Measurements from ENCODE around the gene GPR84.

Gene GPR84

DNA sequence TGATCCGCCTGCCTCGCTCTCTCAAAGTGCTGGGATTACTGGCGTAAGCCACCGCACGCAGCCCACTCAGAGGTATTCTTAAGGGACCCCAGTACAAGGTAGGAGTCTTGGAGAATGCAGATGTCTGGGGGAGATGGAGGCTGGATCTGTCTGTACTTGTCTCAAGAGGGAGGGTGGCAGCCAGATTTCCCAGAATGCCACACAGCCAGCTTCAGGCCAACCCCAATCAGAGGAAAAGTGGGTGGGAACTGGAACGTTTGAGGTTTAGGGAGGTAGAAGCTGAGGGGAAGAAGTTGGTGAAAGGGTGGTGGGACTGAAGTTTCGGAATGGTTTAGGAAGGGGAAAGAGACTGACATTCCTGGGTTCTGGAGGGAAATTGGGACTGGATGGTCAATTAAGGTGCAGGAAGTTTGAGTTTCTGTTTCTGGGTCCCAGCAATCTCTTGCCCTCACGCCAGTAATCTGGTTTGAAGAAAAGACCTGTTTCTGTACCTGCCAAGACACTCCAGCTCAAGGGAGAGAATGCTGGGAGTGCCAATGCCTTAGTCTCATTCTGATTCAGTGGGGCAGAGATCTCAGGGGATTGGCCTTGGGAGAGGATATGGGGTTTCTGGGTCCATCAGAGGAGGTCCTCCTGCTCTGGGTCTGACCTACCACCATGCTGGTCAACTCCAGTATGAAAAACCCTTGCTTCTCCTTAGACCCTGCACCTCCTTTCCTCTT lies 28.4 kb upstream of the GPR84 start:
- TF ChIP-seq, protein P1, sequence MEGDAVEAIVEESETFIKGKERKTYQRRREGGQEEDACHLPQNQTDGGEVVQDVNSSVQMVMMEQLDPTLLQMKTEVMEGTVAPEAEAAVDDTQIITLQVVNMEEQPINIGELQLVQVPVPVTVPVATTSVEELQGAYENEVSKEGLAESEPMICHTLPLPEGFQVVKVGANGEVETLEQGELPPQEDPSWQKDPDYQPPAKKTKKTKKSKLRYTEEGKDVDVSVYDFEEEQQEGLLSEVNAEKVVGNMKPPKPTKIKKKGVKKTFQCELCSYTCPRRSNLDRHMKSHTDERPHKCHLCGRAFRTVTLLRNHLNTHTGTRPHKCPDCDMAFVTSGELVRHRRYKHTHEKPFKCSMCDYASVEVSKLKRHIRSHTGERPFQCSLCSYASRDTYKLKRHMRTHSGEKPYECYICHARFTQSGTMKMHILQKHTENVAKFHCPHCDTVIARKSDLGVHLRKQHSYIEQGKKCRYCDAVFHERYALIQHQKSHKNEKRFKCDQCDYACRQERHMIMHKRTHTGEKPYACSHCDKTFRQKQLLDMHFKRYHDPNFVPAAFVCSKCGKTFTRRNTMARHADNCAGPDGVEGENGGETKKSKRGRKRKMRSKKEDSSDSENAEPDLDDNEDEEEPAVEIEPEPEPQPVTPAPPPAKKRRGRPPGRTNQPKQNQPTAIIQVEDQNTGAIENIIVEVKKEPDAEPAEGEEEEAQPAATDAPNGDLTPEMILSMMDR (IDR thresholded peaks at IDR 0.05) = no peak
- Histone ChIP-seq H3K27ac (no peak overlapping the region), H3K4me3 (no peak overlapping the region)
- DNase-seq (ENCODE audit: low spot score) = no peak

DNA sequence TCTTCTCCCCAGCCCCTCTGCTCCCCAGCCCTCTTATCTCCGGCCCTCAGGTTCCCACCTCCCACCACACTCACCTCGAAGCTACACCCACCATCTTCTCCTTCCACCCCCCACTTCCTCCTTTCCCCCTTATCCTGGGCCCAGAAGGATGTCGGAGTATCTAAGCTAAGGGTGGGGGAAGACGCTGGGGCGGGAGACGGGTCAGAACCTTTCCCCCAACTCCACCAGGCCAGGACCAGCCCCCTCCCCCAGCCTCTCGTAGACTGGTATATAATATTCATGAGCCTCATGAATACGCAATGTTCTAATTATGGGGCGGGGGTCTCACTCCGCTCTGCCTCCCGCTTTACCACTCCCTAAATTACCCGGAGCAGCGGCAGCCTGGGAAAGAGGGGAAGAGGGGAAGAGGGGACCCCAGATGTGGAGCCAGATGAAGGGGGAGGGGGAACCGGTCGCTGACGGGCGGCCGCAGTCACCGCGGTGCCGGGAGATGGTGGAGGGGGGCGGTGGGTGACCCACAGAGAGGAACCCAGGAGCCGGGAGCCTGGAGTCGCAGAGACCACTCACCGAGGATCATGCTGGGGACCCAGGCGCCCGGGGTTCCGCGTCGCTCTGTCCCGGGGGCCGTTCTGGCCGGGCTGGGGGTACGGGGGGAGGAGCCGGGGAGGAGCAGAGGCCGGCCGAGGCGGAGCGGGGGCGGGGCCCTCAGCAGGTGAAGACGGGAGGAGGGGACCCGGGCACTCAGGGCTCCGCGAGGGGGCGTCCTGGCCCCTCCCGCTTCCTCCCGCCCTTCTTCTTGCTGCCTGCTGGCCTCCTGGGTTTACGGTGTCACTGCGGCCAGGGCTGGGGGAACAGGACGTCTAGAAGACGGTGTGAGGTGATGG lies 26.6 kb upstream of the GPR84 start:
- peak overlapping the region; percentile 54 for H3K4me3 ChIP-seq

DNA sequence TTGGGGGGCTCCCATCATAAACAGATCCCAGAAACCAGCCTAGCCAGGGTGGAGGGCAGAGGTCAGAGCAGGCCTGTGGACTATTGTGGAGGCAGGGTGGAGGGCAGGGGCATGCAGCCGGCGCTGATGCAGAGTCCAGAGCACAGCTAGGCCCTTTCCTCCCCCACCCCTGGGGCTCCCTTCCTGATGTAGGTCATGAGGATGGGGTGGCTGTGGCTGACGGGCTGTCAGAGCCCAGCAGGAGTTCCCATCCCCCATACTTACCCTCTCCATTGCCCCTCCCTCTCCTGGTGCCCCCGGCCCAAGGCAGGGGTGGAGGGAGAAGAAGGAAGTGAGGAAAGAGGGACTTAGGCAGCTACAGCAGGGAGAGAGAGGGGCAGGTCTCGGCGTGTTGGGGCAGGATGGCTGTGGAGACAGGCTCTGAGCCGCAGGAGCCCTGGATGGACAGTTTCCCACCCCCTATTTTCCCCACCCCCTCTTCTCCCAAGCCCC lies 25.9 kb upstream of the GPR84 start:
- peak overlapping the region in 1 of 2 donors; percentile 0 for H3K27ac ChIP-seq
- H3K4me3 ChIP-seq = no peak overlapping the region
- TF ChIP-seq, protein P1 (IDR thresholded peaks at IDR 0.05) = no peak
- DNase-seq (ENCODE audit: low spot score) = no peak

More for the DNA sequence above, 26.6 kb upstream of the GPR84 start:
- peak overlapping the region in 1 of 2 donors; percentile 42 for H3K27ac ChIP-seq
- TF ChIP-seq, protein P1 (IDR thresholded peaks at IDR 0.05) = no peak
- DNase-seq (ENCODE audit: low spot score) = no peak

DNA sequence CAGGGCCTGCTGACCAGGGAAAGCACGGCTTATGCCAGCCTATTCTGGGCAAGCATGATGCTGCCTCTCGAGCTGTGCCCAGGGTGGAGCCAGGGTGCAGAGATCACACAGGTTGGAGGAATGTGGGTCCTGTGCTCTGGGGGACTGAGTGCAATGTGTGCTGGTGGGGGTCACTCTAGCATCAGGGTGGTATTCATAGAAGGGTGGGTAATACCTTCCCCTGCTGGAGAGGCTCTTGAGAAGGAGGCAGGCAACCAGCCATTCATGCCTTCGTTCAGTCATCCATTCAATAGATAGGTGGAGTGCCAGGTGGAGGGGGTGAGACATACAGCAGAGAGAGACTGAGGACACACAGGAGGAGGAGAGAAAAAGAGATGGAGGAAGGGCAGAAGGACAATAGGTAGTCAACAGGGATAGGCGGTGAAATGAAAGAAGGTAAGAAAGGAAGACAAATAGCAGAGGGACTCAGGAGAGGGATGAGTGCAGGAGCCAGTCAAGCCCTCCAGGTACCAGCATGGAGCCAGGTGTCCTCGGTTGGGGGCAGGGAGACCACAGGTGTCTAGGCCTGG lies 25.4 kb upstream of the GPR84 start:
- DNase-seq (ENCODE audit: low spot score) = no peak
- H3K4me3 ChIP-seq = no peak overlapping the region
- no peak overlapping the region for H3K27ac ChIP-seq
- TF ChIP-seq, protein P1 (IDR thresholded peaks at IDR 0.05) = no peak

DNA sequence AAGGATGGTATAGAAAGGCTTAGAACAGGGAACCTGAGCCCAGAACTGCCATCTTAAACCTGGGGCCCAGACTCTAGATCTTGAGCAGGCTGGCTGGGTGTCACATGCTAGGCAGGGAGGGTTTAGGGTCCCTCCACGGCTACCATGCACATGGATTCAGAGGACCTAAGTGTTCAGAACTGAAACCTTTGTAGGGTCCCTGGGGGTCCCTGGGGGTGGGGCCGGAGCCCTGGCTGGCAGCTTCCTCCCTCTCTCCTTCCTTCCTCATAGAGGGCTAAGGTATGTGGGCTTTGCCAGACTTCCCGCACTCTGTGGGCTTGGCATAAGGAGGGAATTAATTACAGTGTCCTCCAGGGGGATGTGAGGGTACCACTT lies 24.8 kb upstream of the GPR84 start:
- TF ChIP-seq, protein P1 (IDR thresholded peaks at IDR 0.05) = no peak

DNA sequence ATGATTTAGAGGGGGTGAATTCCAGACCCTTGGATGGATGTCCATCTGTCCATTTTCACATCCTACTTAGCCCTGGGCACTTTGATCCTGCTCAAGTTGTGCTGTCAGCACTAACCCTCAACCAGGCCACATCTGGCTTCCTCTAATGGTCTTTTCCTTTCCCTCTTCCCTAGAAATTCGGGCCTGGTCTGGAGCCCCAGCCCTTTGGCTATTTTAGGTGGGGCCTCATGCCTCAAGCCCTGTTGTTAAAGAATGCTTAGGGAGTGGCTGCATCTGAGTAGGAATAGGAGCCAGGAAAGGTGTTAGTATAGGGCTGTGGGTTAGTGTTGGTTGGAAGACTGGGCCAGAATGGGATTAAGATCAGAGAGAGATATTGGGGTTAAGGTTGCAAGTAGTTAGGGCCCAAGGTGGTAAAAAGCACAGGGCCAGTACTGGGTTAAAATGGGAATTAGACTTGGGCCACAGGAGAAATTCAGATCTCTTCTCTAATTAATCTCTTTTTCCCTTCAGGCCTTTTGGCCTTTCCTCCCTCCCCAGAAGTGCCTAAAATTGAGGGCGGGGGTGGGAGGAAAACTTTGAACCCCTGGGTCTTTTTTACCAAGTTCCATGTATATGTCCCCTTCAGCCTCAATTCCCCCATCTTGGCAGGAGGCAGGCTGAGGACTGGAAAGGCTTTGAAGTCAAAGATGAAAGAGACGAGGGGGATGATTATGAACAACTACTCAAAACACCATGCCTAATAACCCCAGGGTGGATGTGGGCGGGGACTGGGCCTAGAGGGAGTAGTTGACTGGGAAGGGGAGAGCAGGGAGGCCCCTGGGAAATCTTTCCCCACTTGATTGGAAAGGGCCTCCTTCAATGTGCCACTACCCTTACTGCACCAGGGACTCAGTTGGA lies 24.2 kb upstream of the GPR84 start:
- Histone ChIP-seq H3K4me3 (no peak overlapping the region), H3K27ac (no peak overlapping the region)
- no peak for DNase-seq (ENCODE audit: low spot score)
- TF ChIP-seq, protein P1 (IDR thresholded peaks at IDR 0.05) = no peak

More for the DNA sequence above, 24.8 kb upstream of the GPR84 start:
- no peak for DNase-seq (ENCODE audit: low spot score)
- no peak overlapping the region for H3K4me3 ChIP-seq
- no peak overlapping the region for H3K27ac ChIP-seq
